Posterior cingulate gyrus (tissue), 11 donors: ENCODE results near the gene CFAP74.

Experiments used
- DNase-seq, 10 donors: peaks; one replicate each; pipeline versions ENCODE4 v3.0.0 to v3.0.0-alpha.2; 2020 to 2021; ENCODE audit warnings: mixed read lengths in 3 of 10
- intact Hi-C: fragments of 100-400 bp; cut with DNase I; formaldehyde crosslinking; loops from one replicate; pipeline ENCODE4 v1.15.1; 2023

Gene CFAP74

GRCh38 chr1:1972976-1973715 is 30.4 kb downstream of the CFAP74 start:
- intact Hi-C loops: no loop called here
- peak in 1 of 10 donors; percentile 79 for DNase-seq

GRCh38 chr1:1971688-1972087 is 31.9 kb downstream of the CFAP74 start:
- no peak for DNase-seq
- intact Hi-C loops: no loop called here

- DNase-seq: no peak
- intact Hi-C loops: no loop called here
These were observed 32.6 kb downstream of the CFAP74 start for GRCh38 chr1:1971017-1971416.

- DNase-seq: no peak
- intact Hi-C loops: no loop called here
These were observed 33.5 kb downstream of the CFAP74 start for GRCh38 chr1:1969953-1970716.

- no peak for DNase-seq
These were observed 34.1 kb downstream of the CFAP74 start for GRCh38 chr1:1969505-1969900.

GRCh38 chr1:1968767-1969504 is 34.6 kb downstream of the CFAP74 start:
- no peak for DNase-seq
- intact Hi-C loops: loop anchor here (1.0 kb wide), 1 partner anchor 11 kb away; no protein-coding TSS in a partner anchor

More at GRCh38 chr1:1969505-1969900, 34.1 kb downstream of the CFAP74 start:
- intact Hi-C loops: no loop called here

- intact Hi-C loops: loop anchor here (1.0 kb wide), 1 partner anchor 12 kb away; no protein-coding TSS in a partner anchor
- no peak for DNase-seq
These were observed 35.7 kb downstream of the CFAP74 start for GRCh38 chr1:1967879-1968278.

GRCh38 chr1:1967151-1967550 is 36.4 kb downstream of the CFAP74 start:
- intact Hi-C loops: no loop called here

GRCh38 chr1:1966071-1966740 is 37.4 kb downstream of the CFAP74 start:
- DNase-seq: peak in 2 of 10 donors; percentile 32 to 34
- intact Hi-C loops: no loop called here

More at GRCh38 chr1:1967151-1967550, 36.4 kb downstream of the CFAP74 start:
- DNase-seq: no peak

GRCh38 chr1:1965546-1965945 is 38.0 kb downstream of the CFAP74 start:
- DNase-seq: peak in 1 of 10 donors; percentile 69
- intact Hi-C loops: no loop called here

GRCh38 chr1:1964811-1965210 is 38.8 kb downstream of the CFAP74 start:
- intact Hi-C loops: no loop called here
- DNase-seq: no peak

- no peak for DNase-seq
- intact Hi-C loops: no loop called here
These were observed 40.0 kb downstream of the CFAP74 start for GRCh38 chr1:1963570-1963969.

GRCh38 chr1:1962752-1963151 is 40.8 kb downstream of the CFAP74 start:
- intact Hi-C loops: no loop called here
- DNase-seq: no peak

GRCh38 chr1:1960480-1961196 is 42.9 kb downstream of the CFAP74 start:
- intact Hi-C loops: loop anchor here (2.0 kb wide), 1 partner anchor 84 kb away; no protein-coding TSS in a partner anchor
- peak in 7 of 10 donors; percentile 32 to 92 (median 55) for DNase-seq

GRCh38 chr1:1959840-1960479 is 43.6 kb downstream of the CFAP74 start:
- peak; percentile 58 to 97 (median 84) for DNase-seq
- intact Hi-C loops: loop anchor here (2.0 kb wide), 1 partner anchor 85 kb away; no protein-coding TSS in a partner anchor

GRCh38 chr1:1959459-1959839 is 44.1 kb downstream of the CFAP74 start:
- intact Hi-C loops: no loop called here
- DNase-seq: peak in 1 of 10 donors; percentile 20

GRCh38 chr1:1958071-1958541 is 45.5 kb downstream of the CFAP74 start:
- peak in 1 of 10 donors; percentile 80 for DNase-seq
- intact Hi-C loops: no loop called here

GRCh38 chr1:1957533-1957961 is 46.0 kb downstream of the CFAP74 start:
- peak in 1 of 10 donors; percentile 82 for DNase-seq
- intact Hi-C loops: no loop called here
